Loucy (cell line): ENCODE measurements around the gene HMG20B.

Source experiments
- H2AFZ ChIP-seq: fragments of 200-600 bp; sonication (generic); 2 replicates; pipeline ENCODE4 v1.6.0; 2016; ENCODE audit warnings: antibody characterized with exemption, mild to moderate bottlenecking, low read length, moderate library complexity
- H3F3A ChIP-seq: fragments of 200-600 bp; 2 replicates; pipeline ENCODE4 v1.6.0; 2016; ENCODE audit warnings: antibody characterized with exemption, low read depth, mild to moderate bottlenecking
- H3K27me3 ChIP-seq: fragments of 200-600 bp; sonication (generic); 2 replicates; pipeline ENCODE4 v1.6.1; 2014; ENCODE audit warnings: low read length, mild to moderate bottlenecking; ENCODE audit not compliant: insufficient read depth, poor library complexity, severe bottlenecking
- H3K36me3 ChIP-seq: fragments of 200-600 bp; sonication (generic); 2 replicates; pipeline ENCODE4 v1.6.1; 2016; ENCODE audit warnings: low read length; ENCODE audit not compliant: insufficient read depth
- H3K4me1 ChIP-seq: fragments of 200-600 bp; sonication (generic); 2 replicates; pipeline ENCODE4 v1.5.1; 2014; ENCODE audit warnings: low read length, mild to moderate bottlenecking; ENCODE audit not compliant: insufficient read depth, poor library complexity, severe bottlenecking
- H3K4me2 ChIP-seq: fragments of 200-600 bp; sonication (generic); 2 replicates; pipeline ENCODE4 v1.6.0; 2014; ENCODE audit warnings: antibody characterized with exemption, low read length, low read depth, mild to moderate bottlenecking; ENCODE audit not compliant: poor library complexity, severe bottlenecking
- H3K4me3 ChIP-seq: fragments of 200-600 bp; sonication (generic); 2 replicates; pipeline ENCODE4 v1.5.1; 2014; ENCODE audit warnings: low read length, mild to moderate bottlenecking, mixed read lengths; ENCODE audit not compliant: poor library complexity, severe bottlenecking
- H3K79me2 ChIP-seq: fragments of 200-600 bp; sonication (generic); 2 replicates; pipeline ENCODE4 v1.6.1; 2014; ENCODE audit warnings: low read length; ENCODE audit not compliant: insufficient read depth
- H3K9ac ChIP-seq: fragments of 200-600 bp; sonication (generic); 2 replicates; pipeline ENCODE4 v1.6.0; 2014; ENCODE audit warnings: mild to moderate bottlenecking, low read depth, low read length, moderate library complexity; ENCODE audit not compliant: poor library complexity, severe bottlenecking
- H3K9me2 ChIP-seq: fragments of 200-600 bp; sonication (generic); replicated peaks from 2 replicates; pipeline ENCODE4 v1.6.1; 2016; ENCODE audit warnings: low read depth, low read length, mixed read lengths
- H3K9me3 ChIP-seq: fragments of 200-600 bp; sonication (generic); 2 replicates; pipeline ENCODE4 v1.6.1; 2014; ENCODE audit warnings: mild to moderate bottlenecking, antibody characterized with exemption, low read length, low read depth; ENCODE audit not compliant: insufficient read depth
- H4K20me1 ChIP-seq: fragments of 200-600 bp; sonication (generic); 2 replicates; pipeline ENCODE4 v1.6.0; 2014; ENCODE audit warnings: antibody characterized with exemption, low read length, mild to moderate bottlenecking; ENCODE audit not compliant: insufficient read depth, poor library complexity, severe bottlenecking
- EZH2phosphoT487 ChIP-seq: fragments of 200-600 bp; IDR thresholded peaks from 2 replicates; pipeline ENCODE4 v1.6.1; 2018; ENCODE audit warnings: antibody characterized with exemption, mild to moderate bottlenecking, moderate library complexity, borderline replicate concordance
- TF ChIP-seq, protein P1 (sequence below): fragments of 200-600 bp; sonication (generic); conservative IDR thresholded peaks from 2 replicates; pipeline ENCODE4 v1.5.1; 2014; ENCODE audit warnings: mild to moderate bottlenecking, antibody characterized with exemption, low read length

Gene HMG20B

GRCh38 chr19:3538965-3539755, 33.6 kb upstream of the HMG20B start, which contains the start of gene TEKTIP1:
Gene TEKTIP1, plus strand, starts transcription at chr19:3539174. Its CDS starts 4 bp downstream, at chr19:3539178.
- Histone ChIP-seq H3K36me3 (peaks cover 33% of the 10 kb centered on the region; the same call in 1 of the 2 replicates), H3K4me1 (no peaks in the 10 kb centered on the region), H3K9ac (no peak within 1 kb of the TSS), H3K79me2 (no peaks in the 10 kb centered on the region), H3F3A (no peaks in the 10 kb centered on the region), H3K27me3 (no peaks in the 10 kb centered on the region), H4K20me1 (no peaks in the 10 kb centered on the region), H3K4me2 (no peak within 1 kb of the TSS), H3K4me3 (no peak within 1 kb of the TSS), H3K9me3 (no peaks in the 10 kb centered on the region), H2AFZ (no peak within 1 kb of the TSS), H3K9me2 (no peaks in the 10 kb centered on the region)
- TF ChIP-seq EZH2phosphoT487: no peak
- TF ChIP-seq, protein P1, sequence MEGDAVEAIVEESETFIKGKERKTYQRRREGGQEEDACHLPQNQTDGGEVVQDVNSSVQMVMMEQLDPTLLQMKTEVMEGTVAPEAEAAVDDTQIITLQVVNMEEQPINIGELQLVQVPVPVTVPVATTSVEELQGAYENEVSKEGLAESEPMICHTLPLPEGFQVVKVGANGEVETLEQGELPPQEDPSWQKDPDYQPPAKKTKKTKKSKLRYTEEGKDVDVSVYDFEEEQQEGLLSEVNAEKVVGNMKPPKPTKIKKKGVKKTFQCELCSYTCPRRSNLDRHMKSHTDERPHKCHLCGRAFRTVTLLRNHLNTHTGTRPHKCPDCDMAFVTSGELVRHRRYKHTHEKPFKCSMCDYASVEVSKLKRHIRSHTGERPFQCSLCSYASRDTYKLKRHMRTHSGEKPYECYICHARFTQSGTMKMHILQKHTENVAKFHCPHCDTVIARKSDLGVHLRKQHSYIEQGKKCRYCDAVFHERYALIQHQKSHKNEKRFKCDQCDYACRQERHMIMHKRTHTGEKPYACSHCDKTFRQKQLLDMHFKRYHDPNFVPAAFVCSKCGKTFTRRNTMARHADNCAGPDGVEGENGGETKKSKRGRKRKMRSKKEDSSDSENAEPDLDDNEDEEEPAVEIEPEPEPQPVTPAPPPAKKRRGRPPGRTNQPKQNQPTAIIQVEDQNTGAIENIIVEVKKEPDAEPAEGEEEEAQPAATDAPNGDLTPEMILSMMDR: no peak

GRCh38 chr19:3539756-3540118, 33.0 kb upstream of the HMG20B start:
- no peak overlapping the region for H3K4me2 ChIP-seq
- H3K27me3 ChIP-seq: no peaks in the 10 kb centered on the region
- H3K9me3 ChIP-seq: no peaks in the 10 kb centered on the region
- H3K4me3 ChIP-seq: no peak overlapping the region
- no peaks in the 10 kb centered on the region for H3K79me2 ChIP-seq
- no peaks in the 10 kb centered on the region for H3K4me1 ChIP-seq
- H3K36me3 ChIP-seq: peaks cover 27% of the 10 kb centered on the region; the same call in 1 of the 2 replicates
- H3F3A ChIP-seq: no peaks in the 10 kb centered on the region
- no peaks in the 10 kb centered on the region for H4K20me1 ChIP-seq
- TF ChIP-seq EZH2phosphoT487: no peak
- TF ChIP-seq, protein P1: no peak
- H2AFZ ChIP-seq: no peak overlapping the region
- no peaks in the 10 kb centered on the region for H3K9me2 ChIP-seq
- H3K9ac ChIP-seq: no peak overlapping the region

GRCh38 chr19:3543150-3544057, 29.3 kb upstream of the HMG20B start:
- Histone ChIP-seq H3K9me2 (no peaks in the 10 kb centered on the region), H3K4me3 (no peak overlapping the region), H3F3A (no peaks in the 10 kb centered on the region), H3K27me3 (no peaks in the 10 kb centered on the region), H2AFZ (no peak overlapping the region), H3K36me3 (peaks cover 7% of the 10 kb centered on the region; the same call in 1 of the 2 replicates), H3K4me1 (no peaks in the 10 kb centered on the region), H3K9ac (no peak overlapping the region), H3K9me3 (no peaks in the 10 kb centered on the region), H3K79me2 (no peaks in the 10 kb centered on the region), H4K20me1 (no peaks in the 10 kb centered on the region), H3K4me2 (no peak overlapping the region)
- no peak for TF ChIP-seq EZH2phosphoT487
- TF ChIP-seq, protein P1: no peak
